ENCODE measurements around the gene MRPL39.

Gene MRPL39

GRCh38 chr21:25536752-25537151 is 70.5 kb downstream of the MRPL39 start:
- DNase-seq (ENCODE audit: low spot score) = no peak

GRCh38 chr21:25535849-25536248 is 71.4 kb downstream of the MRPL39 start:
- no peak for DNase-seq (ENCODE audit: low spot score)

All from AG20443 (cell line).